Osteocyte (in vitro differentiated cells): ENCODE measurements around the gene QRICH1. TPM values are rescaled to one million over a fixed set of nuclear protein-coding genes. Genes with fewer than 3 reads are reported as not detected.

Experiments
- DNase-seq: peaks from one replicate; pipeline ENCODE4 v3.0.0; 2021; ENCODE audit warnings: mixed read lengths; ENCODE audit not compliant: unreplicated experiment; ENCODE audit errors: extremely low spot score
- H3K27ac Mint-ChIP-seq: one replicate; pipeline ENCODE4 v1.8.0; 2021; ENCODE audit warnings: mild to moderate bottlenecking, mixed read lengths; ENCODE audit not compliant: unreplicated experiment
- H3K27me3 Mint-ChIP-seq: one replicate; pipeline ENCODE4 v1.8.0; 2021; ENCODE audit warnings: mixed read lengths; ENCODE audit not compliant: unreplicated experiment
- H3K36me3 Mint-ChIP-seq: one replicate; pipeline ENCODE4 v1.8.0; 2021; ENCODE audit warnings: mixed read lengths; ENCODE audit not compliant: unreplicated experiment
- H3K4me1 Mint-ChIP-seq: one replicate; pipeline ENCODE4 v1.8.0; 2021; ENCODE audit warnings: mixed read lengths; ENCODE audit not compliant: unreplicated experiment
- H3K4me3 Mint-ChIP-seq: one replicate; pipeline ENCODE4 v1.8.0; 2021; ENCODE audit warnings: mild to moderate bottlenecking, moderate library complexity, mixed read lengths; ENCODE audit not compliant: unreplicated experiment
- H3K9me3 Mint-ChIP-seq: one replicate; pipeline ENCODE4 v1.8.0; 2021; ENCODE audit warnings: mixed read lengths; ENCODE audit not compliant: unreplicated experiment
- CTCF ChIP-seq: fragments of 200-600 bp; sonication (generic); IDR thresholded peaks from 2 replicates; pipeline ENCODE4 v1.5.0; 2021; ENCODE audit warnings: antibody characterized with exemption, mild to moderate bottlenecking, moderate library complexity
- total RNA-seq: library from RNA; stranded (reverse); gene quantifications from 2 replicates; pipeline ENCODE4 v1.2.1, GENCODE V29; 2021

QRICH1 gene
- total RNA-seq, 1 donor from 2014 or later: 104 TPM

GRCh38 chr3:49092938-49093852 is 676 bp downstream of the QRICH1 start:
- Mint-ChIP-seq H3K36me3 (peaks cover 2% of the 10 kb centered on the region), H3K4me1 (peaks cover 35% of the 10 kb centered on the region), H3K4me3 (peak overlapping the region; percentile 89), H3K27me3 (no peaks in the 10 kb centered on the region), H3K27ac (peak overlapping the region; percentile 95), H3K9me3 (no peaks in the 10 kb centered on the region)
- TF ChIP-seq CTCF: no peak
- no peak for DNase-seq

- Mint-ChIP-seq H3K36me3 (peaks cover 5% of the 10 kb centered on the region), H3K27ac (no peak overlapping the region), H3K9me3 (no peaks in the 10 kb centered on the region), H3K27me3 (no peaks in the 10 kb centered on the region), H3K4me1 (no peaks in the 10 kb centered on the region), H3K4me3 (no peak overlapping the region)
- TF ChIP-seq CTCF: no peak
- no peak for DNase-seq
Measured at GRCh38 chr3:49081429-49081828, 12.4 kb downstream of the QRICH1 start.

GRCh38 chr3:49079270-49079669 is 14.6 kb downstream of the QRICH1 start:
- no peaks in the 10 kb centered on the region for H3K4me1 Mint-ChIP-seq
- TF ChIP-seq CTCF: no peak
- no peak for DNase-seq
- H3K27me3 Mint-ChIP-seq: no peaks in the 10 kb centered on the region
- H3K27ac Mint-ChIP-seq: no peak overlapping the region
- H3K4me3 Mint-ChIP-seq: no peak overlapping the region
- H3K9me3 Mint-ChIP-seq: no peaks in the 10 kb centered on the region
- peaks cover 9% of the 10 kb centered on the region for H3K36me3 Mint-ChIP-seq

- H3K27ac Mint-ChIP-seq: no peak overlapping the region
- no peak for TF ChIP-seq CTCF
- H3K36me3 Mint-ChIP-seq: peaks cover 25% of the 10 kb centered on the region
- H3K27me3 Mint-ChIP-seq: no peaks in the 10 kb centered on the region
- H3K4me3 Mint-ChIP-seq: no peak overlapping the region
- DNase-seq: no peak
- no peaks in the 10 kb centered on the region for H3K9me3 Mint-ChIP-seq
- no peaks in the 10 kb centered on the region for H3K4me1 Mint-ChIP-seq
Measured at GRCh38 chr3:49076646-49077045, 17.2 kb downstream of the QRICH1 start.

- TF ChIP-seq CTCF: no peak
- Mint-ChIP-seq H3K27me3 (no peaks in the 10 kb centered on the region), H3K4me3 (no peak overlapping the region), H3K9me3 (no peaks in the 10 kb centered on the region), H3K27ac (no peak overlapping the region), H3K36me3 (peaks cover 30% of the 10 kb centered on the region), H3K4me1 (no peaks in the 10 kb centered on the region)
- DNase-seq: no peak
Measured at GRCh38 chr3:49076116-49076515, 17.8 kb downstream of the QRICH1 start.
